Measurements from ENCODE around the gene RBM12.
"Not testable (repeated sequence)": the region's sequence is repeated elsewhere in the genome, so short reads cannot be mapped to it uniquely, and the experiment has no call there.

Gene RBM12

GRCh38 chr20:35698298-35699126 is 33.8 kb upstream of the RBM12 start:
- DNase-seq = no peak

- DNase-seq = no peak
These were observed 33.1 kb upstream of the RBM12 start for GRCh38 chr20:35697696-35698297.

GRCh38 chr20:35695978-35696377 is 31.3 kb upstream of the RBM12 start:
- no peak for DNase-seq

- no peak for DNase-seq
These were observed 30.6 kb upstream of the RBM12 start for GRCh38 chr20:35695245-35695749.

GRCh38 chr20:35690265-35690664 is 25.6 kb upstream of the RBM12 start:
- no peak for DNase-seq

- DNase-seq = not testable (repeated sequence)
These were observed 22.2 kb upstream of the RBM12 start for GRCh38 chr20:35686872-35687271.

- not testable (repeated sequence) for DNase-seq
These were observed 20.7 kb upstream of the RBM12 start for GRCh38 chr20:35685368-35685767.

GRCh38 chr20:35681960-35682359 is 17.3 kb upstream of the RBM12 start:
- no peak for DNase-seq

- peak in 1 of 2 donors; percentile 56 for DNase-seq
These were observed 15.9 kb upstream of the RBM12 start for GRCh38 chr20:35680452-35681183.

- no peak for DNase-seq
These were observed 10.2 kb upstream of the RBM12 start for GRCh38 chr20:35674921-35675320.

- no peak for DNase-seq
These were observed 9.2 kb upstream of the RBM12 start for GRCh38 chr20:35673884-35674283.

GRCh38 chr20:35669681-35670080 is 5.0 kb upstream of the RBM12 start:
- DNase-seq = no peak

- no peak for DNase-seq
These were observed 4.5 kb upstream of the RBM12 start for GRCh38 chr20:35669221-35669620.

GRCh38 chr20:35665949-35666288 is 1.2 kb upstream of the RBM12 start:
- no peak for DNase-seq

- DNase-seq = peak in 1 of 2 donors; percentile 24
These were observed 909 bp downstream of the RBM12 start for GRCh38 chr20:35663516-35664465.

- no peak for DNase-seq
These were observed 2.1 kb downstream of the RBM12 start for GRCh38 chr20:35662551-35662950.

GRCh38 chr20:35661908-35662307 is 2.8 kb downstream of the RBM12 start:
- no peak for DNase-seq

GRCh38 chr20:35661053-35661452 is 3.6 kb downstream of the RBM12 start:
- no peak for DNase-seq

GRCh38 chr20:35660122-35660937 is 4.4 kb downstream of the RBM12 start:
- DNase-seq = no peak

GRCh38 chr20:35657271-35657670 is 7.4 kb downstream of the RBM12 start:
- no peak for DNase-seq

GRCh38 chr20:35654415-35654814 is 10.3 kb downstream of the RBM12 start:
- DNase-seq = no peak

- no peak for DNase-seq
These were observed 10.8 kb downstream of the RBM12 start for GRCh38 chr20:35653893-35654292.
